Measurements from ENCODE around the gene STIP1.

GRCh38 chr11:64207256-64208085, 21.5 kb downstream of the STIP1 start:
- TF ChIP-seq EP300 (IDR thresholded peaks at IDR 0.05; ENCODE audit: low read length) (peak; percentile 76; the same call in 1 of the 2 replicates), YBX1 (IDR thresholded peaks at IDR 0.05) (no peak), MYC (IDR thresholded peaks at IDR 0.05; ENCODE audit: low read depth, low read length) (peak; percentile 60), MYC (CRISPR knock-in tag; IDR thresholded peaks at IDR 0.05; ENCODE audit: borderline replicate concordance, low read depth) (no peak), NONO (IDR thresholded peaks at IDR 0.05; ENCODE audit: low read depth in 2 of 2, low read length in 1 of 2) (no peak), RAD51 (IDR thresholded peaks at IDR 0.05; ENCODE audit: borderline replicate concordance, low read depth) (peak; percentile 27; the same call in 1 of the 2 replicates), CTCF (IDR thresholded peaks at IDR 0.05 in 2 of 3, conservative IDR thresholded peaks at IDR 0.05 in 1 of 3; ENCODE audit: insufficient read depth in 2 of 3, low read depth in 1 of 3, low read length in 3 of 3) (0 out of 6 replicates have a peak, but pooled peaks of 1 of the 3 experiments have one; percentile 4), ZBTB12 (CRISPR knock-in tag; IDR thresholded peaks at IDR 0.05) (no peak), ZNF589 (CRISPR knock-in tag; IDR thresholded peaks at IDR 0.05; ENCODE audit: low read depth) (peak; percentile 79; the same call in 1 of the 2 replicates), PCBP1 (IDR thresholded peaks at IDR 0.05; ENCODE audit: low read depth, low read length, poor library complexity, severe bottlenecking) (no peak)
